HG03521 (cell line): Measurements from ENCODE around the gene ARHGAP26.
A peak's percentile ranks its signal among the peaks of the same experiment; 100 is the strongest.
"Not testable (repeated sequence)": the region's sequence is repeated elsewhere in the genome, so short reads cannot be mapped to it uniquely, and the experiment has no call there.

Experiments
- ATAC-seq: cut with Tn5 transposase; IDR thresholded peaks from one replicate; pipeline ENCODE4 v1.9.1; 2021; ENCODE audit warnings: mild to moderate bottlenecking, moderate library complexity; ENCODE audit not compliant: unreplicated experiment

The ARHGAP26 gene

DNA sequence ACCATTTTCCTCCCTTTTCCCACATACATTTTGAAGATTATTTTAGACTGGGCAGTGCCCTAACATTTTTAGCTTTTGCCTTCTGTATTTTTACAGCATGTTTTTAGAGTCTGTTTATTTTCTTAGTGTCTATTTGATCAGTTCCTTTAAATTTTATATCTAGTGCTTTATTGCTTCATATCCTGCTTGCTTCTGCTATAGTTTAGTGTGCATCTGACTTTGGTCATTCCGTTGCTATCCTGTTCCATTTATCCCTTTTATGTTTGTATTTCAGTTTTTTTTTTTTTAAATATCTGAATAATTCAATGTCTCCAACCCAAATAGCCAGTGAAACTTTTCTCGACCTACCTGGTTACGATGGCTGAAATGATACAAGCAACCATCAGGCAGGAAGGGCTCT, 203.8 kb downstream of the ARHGAP26 start:
- ATAC-seq = no peak

DNA sequence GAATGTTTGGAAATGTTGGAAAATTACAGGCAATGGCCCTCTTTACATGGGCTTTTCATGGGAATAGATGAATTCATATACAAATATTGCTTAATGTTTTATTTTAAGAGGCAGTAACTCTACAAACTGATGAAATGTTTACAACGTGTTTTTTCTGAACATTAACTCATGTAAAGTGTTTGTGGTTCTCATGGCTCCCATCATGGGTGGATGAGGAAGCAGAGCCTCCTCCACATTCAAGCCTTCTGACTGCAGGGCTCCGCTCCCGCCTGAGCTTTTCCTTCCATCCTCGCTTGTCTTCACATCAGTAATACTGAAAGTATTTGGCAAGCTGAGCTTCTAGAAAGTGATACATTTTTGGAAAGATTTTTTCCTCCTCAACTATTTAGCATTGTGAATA, 204.2 kb downstream of the ARHGAP26 start:
- ATAC-seq = no peak

DNA sequence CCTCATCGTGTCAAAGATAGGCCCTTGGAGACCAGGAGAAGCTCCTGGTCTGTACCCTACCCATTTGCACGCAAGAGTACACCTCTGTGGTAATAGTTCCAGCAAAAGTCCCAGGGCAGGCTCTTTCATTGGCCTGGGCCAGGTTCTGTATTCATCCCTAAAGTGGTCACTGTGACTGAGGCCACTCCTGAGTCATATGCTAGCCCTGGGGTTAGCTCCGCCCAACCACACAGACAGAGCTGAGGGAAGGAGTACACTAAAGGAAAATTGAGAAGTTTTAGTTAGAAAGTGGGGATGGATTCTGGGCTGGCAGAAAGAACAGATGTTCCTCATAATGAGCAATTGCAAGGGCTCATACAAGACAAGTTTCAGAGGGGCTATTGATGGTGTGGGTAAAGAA, 206.7 kb downstream of the ARHGAP26 start:
- ATAC-seq = no peak

DNA sequence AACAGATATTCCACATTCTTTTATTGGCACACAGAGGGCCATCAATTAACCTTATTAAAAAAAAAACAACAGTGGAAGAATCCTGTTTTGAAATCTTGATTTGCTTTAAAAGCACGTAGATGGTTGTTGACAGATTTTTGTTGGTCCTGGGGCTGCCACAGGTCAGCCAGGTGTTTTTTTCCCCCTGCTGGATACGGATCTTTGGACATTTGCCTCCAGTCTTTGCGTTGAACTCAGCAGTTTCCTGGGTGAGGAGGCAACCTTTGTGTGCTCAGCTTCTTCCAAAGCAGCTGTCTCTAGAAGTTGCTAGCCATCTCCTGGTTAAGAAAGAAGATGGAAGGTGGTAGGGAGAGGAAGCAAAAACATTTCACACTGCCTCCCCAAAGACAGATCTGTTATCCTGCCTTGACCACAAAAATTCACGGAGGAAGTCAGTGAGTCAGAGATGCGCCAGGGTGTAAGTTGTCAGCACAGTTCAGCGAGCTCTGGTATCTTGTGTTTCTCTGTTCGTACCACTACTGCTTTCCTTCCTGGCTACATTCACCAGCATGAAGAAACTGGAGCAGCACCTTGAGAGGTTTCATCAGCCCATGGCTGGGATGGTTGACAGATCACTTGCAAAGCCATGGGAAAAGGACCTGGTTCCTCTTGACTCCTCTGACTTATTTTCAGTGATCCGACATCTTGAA, 207.3 kb downstream of the ARHGAP26 start:
- ATAC-seq = peak; percentile 77

DNA sequence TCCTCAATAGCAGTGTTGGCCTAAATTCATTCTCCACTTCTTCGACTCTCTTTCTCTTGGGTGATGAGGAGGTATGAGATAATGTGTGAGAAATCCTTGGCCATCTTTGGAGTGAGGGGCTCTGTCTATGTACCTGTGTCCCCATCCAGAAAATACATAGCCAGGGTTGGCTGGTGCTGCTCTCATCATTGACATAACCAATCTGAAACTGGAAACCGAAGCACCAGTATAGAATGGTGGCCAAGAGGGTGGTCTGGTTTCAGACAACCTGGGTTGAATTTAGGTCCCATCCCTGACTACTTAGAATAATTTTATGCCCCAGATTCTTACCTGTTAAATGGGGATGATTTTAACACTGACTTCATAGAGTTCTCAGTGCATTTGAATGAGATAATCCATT, 208.1 kb downstream of the ARHGAP26 start:
- ATAC-seq = no peak

DNA sequence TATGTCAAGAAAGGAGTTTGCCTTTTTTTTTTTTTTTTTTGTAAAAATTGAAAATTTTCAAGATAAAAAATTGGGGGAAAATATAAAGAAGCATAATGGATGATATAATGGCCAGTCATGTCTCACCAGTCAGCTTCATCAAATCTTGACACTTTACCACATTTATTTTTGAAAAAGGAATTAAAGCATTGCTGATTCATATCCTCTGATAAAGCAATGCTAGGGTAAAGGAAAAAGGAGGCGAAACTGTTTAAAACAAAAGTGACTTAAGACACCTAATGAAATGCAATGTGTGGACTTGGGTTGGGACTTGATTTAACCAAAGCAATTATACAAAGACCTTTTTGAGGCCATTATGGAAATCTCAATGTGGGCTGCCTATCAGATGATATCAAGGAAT, 208.5 kb downstream of the ARHGAP26 start:
- ATAC-seq = no peak

DNA sequence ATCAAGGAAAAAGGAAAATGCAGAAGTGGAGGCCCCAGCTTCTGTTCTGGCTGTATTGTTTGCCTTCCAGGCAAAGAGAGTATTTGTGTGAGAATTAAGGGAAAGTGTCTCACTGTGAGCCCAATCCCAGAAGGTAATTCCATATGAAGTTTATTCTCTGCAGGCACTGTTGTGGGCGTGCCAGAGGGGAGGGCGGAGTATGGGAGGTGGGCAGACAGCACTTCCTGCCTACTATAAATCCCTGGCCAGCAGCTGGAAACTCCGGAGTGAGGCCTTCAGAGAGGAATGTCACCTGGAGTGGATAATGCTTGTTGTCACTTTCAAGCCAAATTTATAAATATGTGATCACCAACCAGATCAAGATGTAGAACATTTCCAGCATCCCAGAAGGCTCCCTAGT, 209.5 kb downstream of the ARHGAP26 start:
- no peak for ATAC-seq

DNA sequence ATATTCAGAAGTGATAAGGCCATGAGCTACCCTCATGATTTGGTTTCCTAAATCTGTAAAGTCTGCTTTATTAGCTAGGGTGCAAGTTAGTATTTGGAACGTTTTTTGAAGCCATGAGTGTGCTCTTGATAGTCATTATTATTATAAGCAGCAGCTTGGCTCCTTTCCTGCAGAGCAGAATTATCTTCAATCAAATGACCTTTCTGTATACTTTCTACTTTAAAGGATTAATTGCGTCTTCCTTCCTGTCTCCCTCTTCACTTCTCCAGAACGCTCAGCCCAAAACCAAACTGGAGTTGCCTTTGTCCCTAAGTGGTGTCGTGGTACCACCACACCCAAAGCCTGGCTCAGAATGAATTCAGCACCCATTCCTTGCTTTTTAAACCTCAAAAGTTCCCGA, 211.3 kb downstream of the ARHGAP26 start:
- no peak for ATAC-seq

DNA sequence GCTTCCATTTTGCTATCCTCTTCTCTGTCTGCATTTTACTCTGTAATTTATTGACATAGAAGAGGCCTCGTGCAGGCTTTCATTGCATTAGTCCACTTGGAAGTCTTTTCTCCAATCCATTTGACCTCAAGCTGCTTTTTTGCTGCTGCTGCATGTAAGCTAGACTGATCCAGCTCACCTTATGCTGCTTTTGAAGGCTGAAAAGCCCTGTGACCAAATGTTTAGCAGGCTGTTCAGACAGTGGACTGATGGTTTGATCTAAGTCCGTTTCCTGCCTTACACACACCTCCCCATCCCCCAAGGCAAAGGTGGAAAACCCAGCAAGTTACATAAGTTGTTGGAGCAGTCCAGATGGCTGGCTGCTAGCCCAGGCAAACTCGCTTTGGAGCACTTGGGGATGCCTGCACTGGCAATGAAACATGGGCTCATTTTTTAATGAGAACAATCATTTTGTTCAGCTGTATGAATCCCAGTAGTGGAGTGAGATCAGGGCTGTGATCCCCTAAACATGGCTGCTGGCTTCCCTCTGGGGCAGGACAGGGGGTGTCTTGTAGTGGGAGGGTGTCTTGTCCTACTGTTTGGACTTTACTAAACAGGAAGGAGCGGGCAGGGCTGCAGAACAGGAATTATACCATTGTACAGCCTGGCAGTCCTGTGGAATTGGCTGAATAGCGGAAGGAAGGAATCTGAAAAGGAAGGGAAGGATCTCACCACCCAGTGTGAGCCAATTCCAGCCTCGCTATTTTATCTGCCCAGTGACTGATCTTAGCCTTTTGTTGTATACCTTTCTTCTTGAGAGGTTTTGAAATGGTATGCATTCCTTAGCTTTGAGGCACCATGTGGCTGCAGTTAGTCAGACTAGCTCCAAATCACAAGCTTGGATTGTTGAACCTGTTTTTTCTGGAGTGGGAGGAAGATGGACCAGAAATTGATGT, 212.0 kb downstream of the ARHGAP26 start:
- no peak for ATAC-seq

DNA sequence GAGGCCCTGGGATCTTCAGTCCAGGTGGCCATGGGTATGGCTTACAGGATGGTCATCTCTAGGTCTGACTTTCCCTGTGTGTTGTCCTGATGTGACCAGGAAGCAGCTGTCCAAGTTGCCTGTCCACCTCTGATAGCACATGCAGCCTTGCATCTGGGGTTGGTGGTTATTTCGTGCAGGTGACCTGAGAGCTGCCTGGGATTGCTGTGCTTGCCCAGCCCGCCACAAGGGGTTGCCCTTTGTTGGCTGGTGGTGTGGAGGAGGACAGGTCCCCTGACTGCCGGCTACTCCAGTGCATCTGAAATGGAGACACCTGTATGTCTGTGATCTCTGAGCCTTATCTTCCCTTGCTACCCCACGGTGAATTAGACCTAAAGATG, 212.6 kb downstream of the ARHGAP26 start:
- ATAC-seq = no peak

DNA sequence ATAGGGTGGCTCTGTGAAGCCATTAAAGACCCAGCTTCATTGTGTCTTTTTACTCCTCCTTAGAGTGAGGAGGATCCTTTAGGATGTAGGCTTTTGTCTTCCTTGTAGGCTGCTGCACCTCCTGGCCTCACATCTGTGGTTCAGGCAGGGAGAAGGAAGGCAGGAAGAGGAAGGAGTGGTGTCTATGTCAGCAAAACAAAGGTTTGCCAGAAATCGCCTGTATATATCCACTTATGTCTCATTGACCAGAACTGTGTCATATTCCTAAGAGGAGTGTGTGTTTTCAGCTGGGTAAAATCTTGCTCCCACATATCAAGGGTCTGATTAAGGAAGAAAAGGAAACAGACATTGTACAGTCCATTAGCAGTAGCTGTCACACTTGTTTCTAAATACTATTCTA, 213.8 kb downstream of the ARHGAP26 start:
- no peak for ATAC-seq

DNA sequence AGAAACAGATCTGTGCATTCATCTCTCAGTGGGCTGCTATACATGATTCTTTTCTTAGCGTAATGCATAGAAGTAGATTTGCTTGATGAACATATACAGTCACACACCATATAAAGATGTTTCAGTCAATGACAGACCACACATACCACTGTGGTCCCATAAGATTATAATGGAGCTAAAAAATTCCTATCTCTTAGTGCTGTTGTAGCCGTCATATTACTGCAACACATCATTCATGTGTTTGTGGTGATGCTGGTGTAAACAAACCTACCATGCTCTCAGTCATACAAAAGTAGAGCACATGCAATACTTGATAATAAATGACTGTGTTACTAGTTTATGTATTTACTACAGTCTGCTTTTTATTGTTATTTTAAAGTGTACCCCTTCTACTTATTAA, 214.3 kb downstream of the ARHGAP26 start:
- no peak for ATAC-seq

DNA sequence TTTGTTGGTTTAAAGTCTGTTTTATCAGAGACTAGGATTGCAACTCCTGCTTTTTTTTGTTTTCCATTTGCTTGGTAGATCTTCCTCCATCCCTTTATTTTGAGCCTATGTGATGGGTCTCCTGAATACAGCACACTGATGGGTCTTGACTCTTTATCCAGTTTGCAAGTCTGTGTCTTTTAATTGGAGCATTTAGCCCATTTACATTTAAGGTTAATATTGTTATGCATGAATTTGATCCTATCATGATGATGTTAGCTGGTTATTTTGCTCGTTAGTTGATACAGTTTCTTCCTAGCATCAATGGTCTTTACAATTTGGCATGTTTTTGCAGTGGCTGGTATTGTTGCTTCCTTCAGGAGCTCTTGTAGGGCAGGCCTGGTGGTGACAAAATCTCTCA, 219.1 kb downstream of the ARHGAP26 start:
- ATAC-seq = not testable (repeated sequence)

DNA sequence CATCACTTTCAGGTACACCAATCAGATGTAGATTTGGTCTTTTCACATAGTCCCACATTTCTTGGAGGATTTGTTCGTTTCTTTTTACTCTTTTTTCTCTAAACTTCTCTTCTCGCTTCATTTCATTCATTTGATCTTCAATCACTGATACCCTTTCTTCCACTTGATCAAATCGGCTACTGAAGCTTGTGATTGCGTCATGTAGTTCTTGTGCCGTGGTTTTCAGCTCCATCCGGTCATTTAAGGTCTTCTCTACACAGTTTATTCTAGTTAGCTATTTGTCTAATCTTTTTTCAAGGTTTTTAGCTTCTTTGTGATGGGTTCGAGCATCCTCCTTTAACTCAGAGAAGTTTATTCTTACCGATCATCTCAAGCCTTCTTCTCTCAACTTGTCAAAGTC, 219.9 kb downstream of the ARHGAP26 start:
- not testable (repeated sequence) for ATAC-seq

DNA sequence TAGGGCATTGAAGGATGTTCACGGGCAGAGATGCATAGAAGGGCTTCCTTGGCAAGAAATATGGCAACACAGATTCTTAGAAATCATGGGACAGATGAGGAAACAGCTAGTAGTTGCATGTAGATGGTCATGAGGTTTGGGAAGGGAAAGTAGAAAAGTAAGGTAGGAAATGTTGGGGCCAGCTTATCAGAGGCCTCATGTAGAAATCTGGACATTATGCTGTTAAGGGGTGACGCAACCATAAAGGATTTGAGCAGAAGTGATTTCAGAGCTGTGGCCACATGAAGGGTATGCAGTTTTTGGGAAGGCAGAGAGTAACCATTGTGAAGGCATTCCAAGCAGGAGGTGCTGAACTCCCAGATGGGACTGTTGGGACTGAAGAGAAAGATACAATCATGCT, 224.0 kb downstream of the ARHGAP26 start:
- ATAC-seq = no peak

DNA sequence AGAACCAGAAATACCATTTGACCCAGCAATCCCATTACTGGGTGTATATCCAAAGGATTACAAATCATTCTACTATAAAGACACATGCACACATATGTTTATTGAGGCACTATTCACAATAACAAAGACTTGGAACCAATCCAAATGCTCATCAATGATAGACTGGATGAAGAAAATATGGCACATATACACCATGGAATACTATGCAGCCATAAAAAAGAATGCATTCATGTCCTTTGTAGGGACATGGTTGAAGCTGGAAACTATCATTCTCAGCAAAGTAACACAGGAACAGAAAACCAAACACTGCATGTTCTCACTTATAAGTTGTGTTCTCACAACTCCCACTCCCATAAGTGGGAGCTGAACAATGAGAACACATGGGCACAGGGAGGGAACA, 225.4 kb downstream of the ARHGAP26 start:
- not testable (repeated sequence) for ATAC-seq

DNA sequence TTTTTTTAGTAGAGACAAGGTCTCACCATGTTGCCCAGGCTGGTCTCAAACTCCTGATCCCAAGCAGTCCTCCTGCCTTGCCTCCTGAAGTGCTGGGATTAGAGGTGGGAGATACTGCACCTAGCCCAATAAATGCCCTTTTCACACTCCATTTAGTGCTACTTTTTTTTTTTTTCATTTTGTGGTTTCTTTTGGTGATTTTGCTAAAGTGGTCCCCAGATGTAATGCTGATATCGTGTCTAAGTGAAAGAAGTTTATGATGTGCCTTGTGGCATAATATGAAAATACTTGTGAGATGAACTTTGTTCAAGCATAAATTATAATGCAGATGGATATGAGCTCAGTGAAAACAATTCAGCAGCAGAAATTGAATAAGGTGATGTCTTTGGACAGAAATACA, 227.4 kb downstream of the ARHGAP26 start:
- no peak for ATAC-seq

DNA sequence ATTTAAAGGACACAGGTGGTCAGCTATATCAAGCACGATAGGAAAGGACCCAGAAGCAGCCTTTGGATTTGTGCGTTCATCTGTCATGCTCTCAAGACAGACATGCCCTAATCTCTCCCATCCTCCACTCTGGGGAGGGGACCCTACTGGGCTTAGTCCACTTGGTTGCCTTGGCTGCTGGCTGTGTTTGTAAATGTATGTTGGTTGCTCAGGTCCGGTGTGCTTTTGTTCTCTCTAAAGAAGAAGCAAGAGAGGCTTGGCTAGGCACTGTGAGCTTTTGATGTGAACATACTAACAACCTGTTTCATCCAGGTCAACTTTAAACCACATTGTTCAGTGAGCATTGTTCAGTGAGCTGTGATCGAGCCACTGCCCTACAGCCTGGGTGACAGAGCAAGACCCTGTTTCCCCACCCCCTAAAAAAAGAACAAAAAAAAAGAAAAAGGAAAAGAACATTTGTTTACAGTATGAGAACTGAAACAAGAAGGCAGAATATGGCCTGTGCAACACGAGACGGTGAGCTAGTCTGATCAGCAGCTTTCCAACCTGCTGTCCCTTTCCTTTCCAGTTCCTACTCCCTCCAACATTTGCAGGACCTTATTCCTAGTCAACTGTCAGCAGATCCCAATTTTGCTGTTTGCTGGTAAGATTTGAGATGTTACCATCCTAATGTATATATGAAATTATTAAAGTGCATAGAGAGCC, 228.3 kb downstream of the ARHGAP26 start:
- no peak for ATAC-seq

DNA sequence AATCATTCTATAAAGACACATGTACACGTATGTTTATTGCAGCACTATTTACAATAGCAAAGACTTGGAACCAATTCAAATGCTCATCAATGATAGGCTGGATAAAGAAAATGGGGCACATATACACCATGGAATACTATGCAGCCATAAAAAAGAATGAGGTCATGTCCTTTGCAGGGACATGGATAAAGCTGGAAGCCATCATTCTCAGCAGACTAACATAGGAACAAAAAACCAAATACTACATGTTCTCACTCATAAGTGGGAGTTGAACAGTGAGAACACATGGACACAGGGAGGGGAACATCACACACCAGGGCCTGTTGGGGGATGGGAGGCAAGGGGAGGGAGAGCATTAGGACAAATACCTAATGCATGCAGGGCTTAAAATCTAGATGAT, 230.4 kb downstream of the ARHGAP26 start:
- not testable (repeated sequence) for ATAC-seq

DNA sequence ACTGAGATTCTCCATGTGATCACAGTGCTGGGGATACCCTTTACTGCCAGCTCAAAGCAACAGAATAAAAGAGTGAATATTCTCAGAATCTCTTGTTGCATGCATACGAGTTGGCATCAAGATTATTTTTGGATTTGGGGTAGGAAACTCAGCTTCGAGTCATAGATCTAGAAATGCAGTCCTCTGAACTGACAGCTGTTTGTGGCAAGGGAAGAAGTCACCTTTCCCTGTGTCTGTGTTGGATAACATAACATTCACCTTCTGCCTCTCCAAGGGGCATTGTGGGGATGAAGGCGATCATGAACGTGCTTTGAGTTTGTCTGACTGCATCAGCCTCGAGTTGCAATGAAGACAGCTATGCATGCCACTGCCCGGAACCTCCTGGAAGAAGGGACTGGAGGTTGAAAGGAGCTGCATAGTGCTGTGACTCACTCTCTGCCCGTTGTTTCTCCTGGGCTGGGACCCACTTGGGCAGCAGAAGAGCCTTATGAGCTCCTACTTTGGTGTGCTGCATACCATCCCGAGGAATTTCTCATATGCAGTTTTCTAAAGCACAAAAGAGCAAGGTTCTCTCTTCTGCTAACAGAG, 231.7 kb downstream of the ARHGAP26 start:
- peak; percentile 2 for ATAC-seq
